B cell (primary cell): ENCODE measurements around the gene IL1RAPL1. TPM values are rescaled to one million over a fixed set of nuclear protein-coding genes. Genes with fewer than 3 reads are reported as not detected.

ENCODE experiments used
- ATAC-seq: fragments of 200-7000 bp; cut with Tn5 transposase; one replicate; pipeline ENCODE4 v1.10.0; 2021; ENCODE audit warnings: low read depth, mild to moderate bottlenecking, moderate number of reproducible peaks, moderate library complexity
- CTCF ChIA-PET: fragments of 350-600 bp; sonication (Branson Sonifier 250); formaldehyde crosslinking; loops from one replicate; lab custom pipeline; 2021; ENCODE audit warnings: antibody characterized with exemption, inconsistent platforms; lab: Charles Lee
- POLR2A ChIA-PET: fragments of 350-600 bp; sonication (Branson Sonifier 250); formaldehyde crosslinking; loops from one replicate; lab custom pipeline; 2021; ENCODE audit warnings: antibody characterized with exemption; lab: Charles Lee
- DNase-seq: peaks from one replicate; pipeline ENCODE4 v3.0.0; 2013
- H2AFZ ChIP-seq: 2 replicates; pipeline ENCODE4 v1.6.1; 2012; ENCODE audit warnings: mild to moderate bottlenecking, low read depth, low read length; ENCODE audit not compliant: insufficient read depth, poor library complexity, severe bottlenecking
- H3K27ac ChIP-seq, 2 donors: 1 replicate in 1 of 2; 2 replicates in 1 of 2; pipeline ENCODE4 v1.5.1; 2012 to 2013; ENCODE audit warnings: low read length in 2 of 2, mild to moderate bottlenecking in 2 of 2, moderate library complexity in 1 of 2
- H3K27me3 ChIP-seq, 4 experiments: fragments of 200-600 bp in 1 of 4; sonication (generic) in 1 of 4; replicated peaks in 1 of 4; 1 replicate in 2 of 4; 2 replicates in 2 of 4; pipeline versions ENCODE4 v1.6.1 to v1.7.0; 2013 to 2016; ENCODE audit warnings: low read length in 3 of 4, mild to moderate bottlenecking in 2 of 4, mixed read lengths in 1 of 4, moderate library complexity in 1 of 4; ENCODE audit not compliant: insufficient read depth in 4 of 4, control insufficient read depth in 3 of 4; ENCODE audit errors: control extremely low read depth in 1 of 4
- H3K36me3 ChIP-seq, 2 experiments: replicated peaks in 1 of 2; 1 replicate in 1 of 2; 2 replicates in 1 of 2; pipeline versions ENCODE4 v1.6.1 to v1.7.1; 2013; ENCODE audit warnings: low read length in 1 of 2; ENCODE audit not compliant: insufficient read depth in 2 of 2, control insufficient read depth in 1 of 2; ENCODE audit errors: control extremely low read depth in 1 of 2, extremely low read depth in 1 of 2
- H3K4me1 ChIP-seq, 2 donors: fragments of 200-600 bp in 1 of 2; sonication (generic) in 1 of 2; 1 replicate in 1 of 2; 2 replicates in 1 of 2; pipeline versions ENCODE4 v1.5.1 to v1.6.1; 2013 to 2017; ENCODE audit warnings: low read length in 2 of 2; ENCODE audit not compliant: control insufficient read depth in 2 of 2, insufficient read depth in 2 of 2
- H3K4me2 ChIP-seq: replicated peaks from 2 replicates; pipeline ENCODE3; 2012; ENCODE audit warnings: mild to moderate bottlenecking, low read depth, low read length; ENCODE audit not compliant: poor library complexity, severe bottlenecking
- H3K4me3 ChIP-seq, 5 experiments: fragments of 200-600 bp in 1 of 5; sonication (generic) in 1 of 5; 1 replicate in 3 of 5; 2 replicates in 2 of 5; pipeline versions ENCODE4 v1.5.1 to v1.7.0; 2011 to 2016; ENCODE audit warnings: low read length in 4 of 5, mild to moderate bottlenecking in 4 of 5, low read depth in 2 of 5, control low read depth in 1 of 5, moderate library complexity in 1 of 5; ENCODE audit not compliant: insufficient read depth in 1 of 5; ENCODE audit errors: control extremely low read depth in 1 of 5, extremely low read depth in 1 of 5
- H3K79me2 ChIP-seq: fragments of 200-600 bp; sonication (generic); one replicate; pipeline ENCODE4 v1.6.0; 2016; ENCODE audit warnings: low read length; ENCODE audit not compliant: control insufficient read depth, insufficient read depth
- H3K9ac ChIP-seq: fragments of 200-600 bp; sonication (generic); 2 replicates; pipeline ENCODE4 v1.6.1; 2017; ENCODE audit warnings: mild to moderate bottlenecking, low read length, moderate library complexity
- H3K9me3 ChIP-seq, 3 donors: one replicate each; pipeline versions ENCODE4 v1.6.1 to v1.7.1; 2013; ENCODE audit warnings: low read length in 2 of 3; ENCODE audit not compliant: control insufficient read depth in 2 of 3, insufficient read depth in 1 of 3; ENCODE audit errors: control extremely low read depth in 1 of 3
- H4K20me1 ChIP-seq: 2 replicates; pipeline ENCODE4 v1.6.0; 2012; ENCODE audit warnings: mild to moderate bottlenecking, low read length; ENCODE audit not compliant: insufficient read depth, control insufficient read depth, poor library complexity, severe bottlenecking
- H3K27ac Mint-ChIP-seq: one replicate; pipeline ENCODE4 v1.8.0; 2021; ENCODE audit warnings: mixed read lengths
- H3K27me3 Mint-ChIP-seq: one replicate; pipeline ENCODE4 v1.8.0; 2021; ENCODE audit warnings: mixed read lengths
- H3K4me1 Mint-ChIP-seq: one replicate; pipeline ENCODE4 v1.8.0; 2021; ENCODE audit warnings: mixed read lengths
- H3K4me3 Mint-ChIP-seq: one replicate; pipeline ENCODE4 v1.8.0; 2021; ENCODE audit warnings: mixed read lengths
- H3K9me3 Mint-ChIP-seq: one replicate; pipeline ENCODE4 v1.8.0; 2022; ENCODE audit warnings: mixed read lengths; ENCODE audit not compliant: insufficient read depth
- EZH2 ChIP-seq: IDR thresholded peaks from 2 replicates; pipeline ENCODE4 v1.6.1; 2012; ENCODE audit warnings: borderline replicate concordance, low read depth, mild to moderate bottlenecking, moderate library complexity, low read length; ENCODE audit not compliant: insufficient read depth, poor library complexity, severe bottlenecking
- WGBS: methylation state at CpG from one replicate; pipeline ENCODE4 v1.1.5; 2013; ENCODE audit warnings: missing lambda C conversion rate; ENCODE audit not compliant: insufficient coverage; 5-methylcytosine and 5-hydroxymethylcytosine counted together
- intact Hi-C: fragments of 100-400 bp; cut with micrococcal nuclease; formaldehyde crosslinking; loops from one replicate; pipeline ENCODE4 v1.10.0; 2022
- polyA plus RNA-seq: library from polyadenylated mRNA; depleted of rRNA; stranded (reverse); fragments of >200 nt; gene quantifications from 2 replicates; pipeline ENCODE4 v1.2.3, GENCODE V29; 2012
- total RNA-seq, 2 donors: library from RNA; stranded (reverse); fragments of 120-200 nt in 1 of 2; gene quantifications; 1 replicate in 1 of 2; 2 replicates in 1 of 2; pipeline versions ENCODE4 v1.2.3 to v1.2.4, GENCODE V29; 2013 to 2022
- TF ChIP-seq, protein P1 (sequence below): fragments of 200-600 bp; IDR thresholded peaks from one replicate; pipeline ENCODE4 v1.8.0; 2022; ENCODE audit warnings: antibody characterized with exemption, mild to moderate bottlenecking

The IL1RAPL1 gene
- total and polyA plus RNA-seq, 2 donors (not counting 1 experiment from before 2014, with no cell fraction given), result not detected

- Histone ChIP-seq H2AFZ (no peak overlapping the region), H3K4me1 (no peaks in the 10 kb centered on the region), H4K20me1 (no peaks in the 10 kb centered on the region), H3K27ac (no peak overlapping the region), H3K36me3 (no peaks in the 10 kb centered on the region), H3K4me2 (no peak overlapping the region), H3K9me3 (no peaks in the 10 kb centered on the region), H3K27me3 (no peaks in the 10 kb centered on the region), H3K4me3 (no peak overlapping the region), H3K79me2 (no peaks in the 10 kb centered on the region), H3K9ac (no peak overlapping the region)
- no peak overlapping the region for H3K27ac Mint-ChIP-seq
- no peaks in the 10 kb centered on the region for H3K27me3 Mint-ChIP-seq
- intact Hi-C loops, result no loop called here
- no peaks in the 10 kb centered on the region for H3K9me3 Mint-ChIP-seq
- no peak overlapping the region for H3K4me3 Mint-ChIP-seq
- WGBS, result no CpG with 5 or more reads among the region's 3 CpGs
- POLR2A ChIA-PET, result no interaction called here
- no peak for ATAC-seq
- CTCF ChIA-PET, result no interaction called here
- no peaks in the 10 kb centered on the region for H3K4me1 Mint-ChIP-seq
- no peak for DNase-seq
- TF ChIP-seq EZH2, result no peak
- TF ChIP-seq, protein P1, sequence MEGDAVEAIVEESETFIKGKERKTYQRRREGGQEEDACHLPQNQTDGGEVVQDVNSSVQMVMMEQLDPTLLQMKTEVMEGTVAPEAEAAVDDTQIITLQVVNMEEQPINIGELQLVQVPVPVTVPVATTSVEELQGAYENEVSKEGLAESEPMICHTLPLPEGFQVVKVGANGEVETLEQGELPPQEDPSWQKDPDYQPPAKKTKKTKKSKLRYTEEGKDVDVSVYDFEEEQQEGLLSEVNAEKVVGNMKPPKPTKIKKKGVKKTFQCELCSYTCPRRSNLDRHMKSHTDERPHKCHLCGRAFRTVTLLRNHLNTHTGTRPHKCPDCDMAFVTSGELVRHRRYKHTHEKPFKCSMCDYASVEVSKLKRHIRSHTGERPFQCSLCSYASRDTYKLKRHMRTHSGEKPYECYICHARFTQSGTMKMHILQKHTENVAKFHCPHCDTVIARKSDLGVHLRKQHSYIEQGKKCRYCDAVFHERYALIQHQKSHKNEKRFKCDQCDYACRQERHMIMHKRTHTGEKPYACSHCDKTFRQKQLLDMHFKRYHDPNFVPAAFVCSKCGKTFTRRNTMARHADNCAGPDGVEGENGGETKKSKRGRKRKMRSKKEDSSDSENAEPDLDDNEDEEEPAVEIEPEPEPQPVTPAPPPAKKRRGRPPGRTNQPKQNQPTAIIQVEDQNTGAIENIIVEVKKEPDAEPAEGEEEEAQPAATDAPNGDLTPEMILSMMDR, result no peak
Observed at GRCh38 chrX:29636331-29636730, 1049.1 kb downstream of the IL1RAPL1 start.

GRCh38 chrX:29640106-29640505 lies 1052.9 kb downstream of the IL1RAPL1 start:
- Mint-ChIP-seq H3K4me1 (no peaks in the 10 kb centered on the region), H3K4me3 (no peak overlapping the region), H3K27me3 (no peaks in the 10 kb centered on the region), H3K9me3 (no peaks in the 10 kb centered on the region), H3K27ac (no peak overlapping the region)
- no peaks in the 10 kb centered on the region for H3K4me1 ChIP-seq
- TF ChIP-seq EZH2, result no peak
- TF ChIP-seq, protein P1, result no peak
- H3K4me3 ChIP-seq, result no peak overlapping the region
- no peak overlapping the region for H3K4me2 ChIP-seq
- H3K36me3 ChIP-seq, result no peaks in the 10 kb centered on the region
- no peak overlapping the region for H3K9ac ChIP-seq
- POLR2A ChIA-PET, result no interaction called here
- H4K20me1 ChIP-seq, result no peaks in the 10 kb centered on the region
- no peak overlapping the region for H2AFZ ChIP-seq
- H3K79me2 ChIP-seq, result no peaks in the 10 kb centered on the region
- CTCF ChIA-PET, result no interaction called here
- WGBS, result no CpG with 5 or more reads among the region's 2 CpGs
- DNase-seq (no peak), ATAC-seq (no peak)
- H3K27me3 ChIP-seq, result no peaks in the 10 kb centered on the region
- H3K9me3 ChIP-seq, result no peaks in the 10 kb centered on the region
- H3K27ac ChIP-seq, result no peak overlapping the region
- intact Hi-C loops, result no loop called here
